ENCODE data around the gene NRARP.

The NRARP gene

GRCh38 chr9:137321726-137322361, 19.8 kb upstream of the NRARP start:
- no peak for ATAC-seq

- peak; percentile 42 to 44 for ATAC-seq
These were observed 18.7 kb upstream of the NRARP start for GRCh38 chr9:137320555-137321384.

GRCh38 chr9:137319739-137320551, 17.9 kb upstream of the NRARP start:
- ATAC-seq = no peak

- ATAC-seq = no peak
These were observed 17.1 kb upstream of the NRARP start for GRCh38 chr9:137319011-137319738.

- ATAC-seq = no peak
These were observed 16.5 kb upstream of the NRARP start for GRCh38 chr9:137318602-137319001.

GRCh38 chr9:137317718-137318511, 15.8 kb upstream of the NRARP start:
- ATAC-seq = no peak

- no peak for ATAC-seq
These were observed 15.1 kb upstream of the NRARP start for GRCh38 chr9:137317021-137317717.

- ATAC-seq = peak; percentile 23 to 45
These were observed 14.2 kb upstream of the NRARP start for GRCh38 chr9:137316012-137316981.

- no peak for ATAC-seq
These were observed 13.5 kb upstream of the NRARP start for GRCh38 chr9:137315581-137316011.

GRCh38 chr9:137314561-137315560, 12.8 kb upstream of the NRARP start:
- ATAC-seq = no peak

- ATAC-seq = no peak
These were observed 12.0 kb upstream of the NRARP start for GRCh38 chr9:137313956-137314560.

- ATAC-seq = no peak
These were observed 11.4 kb upstream of the NRARP start for GRCh38 chr9:137313326-137313936.

GRCh38 chr9:137312852-137313325, 10.8 kb upstream of the NRARP start:
- no peak for ATAC-seq

- ATAC-seq = no peak
These were observed 10.1 kb upstream of the NRARP start for GRCh38 chr9:137311986-137312851.

- ATAC-seq = peak; percentile 35 to 58
These were observed 9.3 kb upstream of the NRARP start for GRCh38 chr9:137311171-137311985.

All from activated CD4-positive, CD25-positive, alpha-beta regulatory T cell treated with anti-CD3 and anti-CD28 coated beads, Interleukin-2, amount 50 U/mL, for 24 hours (primary cell).